ENCODE data around the gene EXOG.

DNA sequence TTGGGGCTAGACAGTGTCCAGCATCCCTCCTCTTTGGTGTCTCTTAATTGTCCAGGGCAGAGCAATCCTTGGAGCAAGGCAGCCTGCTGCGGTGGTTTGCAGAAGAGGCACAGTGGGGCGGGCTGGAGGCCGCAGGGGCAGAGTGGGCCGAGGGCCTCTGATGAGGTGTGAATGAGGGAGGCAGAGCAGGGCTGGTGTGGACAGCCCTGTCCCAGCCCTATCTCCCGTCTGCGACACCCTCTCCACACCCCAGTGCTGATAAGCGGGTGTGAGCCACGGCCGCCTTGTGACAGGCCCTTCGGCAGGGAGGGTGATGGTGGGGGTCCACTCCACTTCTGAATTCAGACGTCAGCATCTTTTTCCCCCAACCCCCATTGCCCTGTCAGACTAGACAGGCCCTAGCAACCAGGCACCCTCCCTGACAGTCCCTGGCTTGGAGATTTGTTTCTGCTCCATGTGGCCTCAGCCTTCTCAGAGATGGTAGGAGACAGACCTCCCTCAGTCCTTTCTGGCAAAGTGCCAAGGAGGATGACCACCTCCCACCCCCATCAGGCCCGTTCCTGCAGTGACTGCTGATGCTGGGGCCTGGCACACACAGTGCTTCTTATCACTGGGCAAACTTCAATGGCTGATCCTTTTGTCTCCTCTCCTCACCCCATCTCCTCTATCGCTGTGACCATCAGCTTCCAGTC is 37.3 kb downstream of the EXOG start:
- TF ChIP-seq, protein P1, sequence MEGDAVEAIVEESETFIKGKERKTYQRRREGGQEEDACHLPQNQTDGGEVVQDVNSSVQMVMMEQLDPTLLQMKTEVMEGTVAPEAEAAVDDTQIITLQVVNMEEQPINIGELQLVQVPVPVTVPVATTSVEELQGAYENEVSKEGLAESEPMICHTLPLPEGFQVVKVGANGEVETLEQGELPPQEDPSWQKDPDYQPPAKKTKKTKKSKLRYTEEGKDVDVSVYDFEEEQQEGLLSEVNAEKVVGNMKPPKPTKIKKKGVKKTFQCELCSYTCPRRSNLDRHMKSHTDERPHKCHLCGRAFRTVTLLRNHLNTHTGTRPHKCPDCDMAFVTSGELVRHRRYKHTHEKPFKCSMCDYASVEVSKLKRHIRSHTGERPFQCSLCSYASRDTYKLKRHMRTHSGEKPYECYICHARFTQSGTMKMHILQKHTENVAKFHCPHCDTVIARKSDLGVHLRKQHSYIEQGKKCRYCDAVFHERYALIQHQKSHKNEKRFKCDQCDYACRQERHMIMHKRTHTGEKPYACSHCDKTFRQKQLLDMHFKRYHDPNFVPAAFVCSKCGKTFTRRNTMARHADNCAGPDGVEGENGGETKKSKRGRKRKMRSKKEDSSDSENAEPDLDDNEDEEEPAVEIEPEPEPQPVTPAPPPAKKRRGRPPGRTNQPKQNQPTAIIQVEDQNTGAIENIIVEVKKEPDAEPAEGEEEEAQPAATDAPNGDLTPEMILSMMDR (IDR thresholded peaks at IDR 0.05) = no peak
- TF ChIP-seq POLR2AphosphoS5 (IDR thresholded peaks at IDR 0.05) (no peak), POLR2A (IDR thresholded peaks at IDR 0.05) (no peak), EP300 (IDR thresholded peaks at IDR 0.05) (no peak)
